Transverse colon (tissue), 4 donors: ENCODE data around the gene SHROOM3.

Experiments
- CTCF ChIP-seq, 5 experiments: fragments of 200-600 bp in 3 of 5; fragments of 450-650 bp in 2 of 5; sonication (generic) in 3 of 5; IDR thresholded peaks; 1 replicate in 2 of 5; 2 replicates in 3 of 5; pipeline ENCODE4 v1.5.1; 2016 to 2017; ENCODE audit warnings: antibody characterized with exemption in 5 of 5, inconsistent platforms in 3 of 5, mild to moderate bottlenecking in 2 of 5, moderate library complexity in 1 of 5
- EP300 ChIP-seq: sonication (generic); formaldehyde crosslinking; IDR thresholded peaks from one replicate; pipeline ENCODE4 v1.6.1; 2017; ENCODE audit warnings: antibody characterized with exemption, low read depth
- POLR2A ChIP-seq: fragments of 450-650 bp; IDR thresholded peaks from one replicate; pipeline ENCODE4 v1.6.1; 2016; ENCODE audit warnings: antibody characterized with exemption, mild to moderate bottlenecking, moderate library complexity
- POLR2AphosphoS5 ChIP-seq, 3 donors: sonication (generic); formaldehyde crosslinking; IDR thresholded peaks; one replicate each; pipeline ENCODE4 v1.6.1; 2016; ENCODE audit warnings: antibody characterized with exemption in 3 of 3

- no peak for TF ChIP-seq POLR2A
- no peak for TF ChIP-seq CTCF (IDR thresholded peaks at IDR 0.05)
- no peak for TF ChIP-seq POLR2AphosphoS5 (IDR thresholded peaks at IDR 0.05)
- TF ChIP-seq EP300 = no peak
These were observed 105.0 kb downstream of the SHROOM3 start for GRCh38 chr4:76539979-76540378.
